ENCODE data around the gene ENPP7. TPM values are rescaled to one million over a fixed set of nuclear protein-coding genes. Genes with fewer than 3 reads are reported as not detected.

The ENPP7 gene
- total RNA-seq, 1 experiment from 2014 or later = not detected

DNA sequence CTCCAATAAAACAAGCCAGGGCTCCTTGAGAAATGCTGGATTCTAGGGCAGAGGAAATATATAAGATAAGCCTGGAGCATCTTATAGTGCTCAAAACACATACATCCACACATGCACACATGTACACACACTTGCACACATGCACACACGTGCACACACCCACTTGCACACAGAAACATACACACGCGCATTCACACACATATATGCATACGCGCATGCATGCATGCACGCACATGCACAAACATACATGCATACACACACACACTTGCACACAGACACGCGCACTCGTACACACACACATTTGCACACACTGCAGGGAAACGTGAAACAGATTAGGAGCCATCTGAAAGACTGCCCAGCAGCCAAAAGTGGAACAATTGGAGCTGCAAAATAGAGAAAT is 8.0 kb upstream of the ENPP7 start (continued):
- TF ChIP-seq YY1 (IDR thresholded peaks at IDR 0.05; ENCODE audit: extremely low read depth, insufficient replicate concordance, low read depth, low read length) = no peak
- no peak for TF ChIP-seq RAD21 (IDR thresholded peaks at IDR 0.05; ENCODE audit: low read depth)
- TF ChIP-seq EZH2 (IDR thresholded peaks at IDR 0.05) = no peak
- no peak for TF ChIP-seq TCF7L2 (IDR thresholded peaks at IDR 0.05; ENCODE audit: borderline replicate concordance, extremely low read depth, insufficient read depth, insufficient read length)
- TF ChIP-seq, protein P1, sequence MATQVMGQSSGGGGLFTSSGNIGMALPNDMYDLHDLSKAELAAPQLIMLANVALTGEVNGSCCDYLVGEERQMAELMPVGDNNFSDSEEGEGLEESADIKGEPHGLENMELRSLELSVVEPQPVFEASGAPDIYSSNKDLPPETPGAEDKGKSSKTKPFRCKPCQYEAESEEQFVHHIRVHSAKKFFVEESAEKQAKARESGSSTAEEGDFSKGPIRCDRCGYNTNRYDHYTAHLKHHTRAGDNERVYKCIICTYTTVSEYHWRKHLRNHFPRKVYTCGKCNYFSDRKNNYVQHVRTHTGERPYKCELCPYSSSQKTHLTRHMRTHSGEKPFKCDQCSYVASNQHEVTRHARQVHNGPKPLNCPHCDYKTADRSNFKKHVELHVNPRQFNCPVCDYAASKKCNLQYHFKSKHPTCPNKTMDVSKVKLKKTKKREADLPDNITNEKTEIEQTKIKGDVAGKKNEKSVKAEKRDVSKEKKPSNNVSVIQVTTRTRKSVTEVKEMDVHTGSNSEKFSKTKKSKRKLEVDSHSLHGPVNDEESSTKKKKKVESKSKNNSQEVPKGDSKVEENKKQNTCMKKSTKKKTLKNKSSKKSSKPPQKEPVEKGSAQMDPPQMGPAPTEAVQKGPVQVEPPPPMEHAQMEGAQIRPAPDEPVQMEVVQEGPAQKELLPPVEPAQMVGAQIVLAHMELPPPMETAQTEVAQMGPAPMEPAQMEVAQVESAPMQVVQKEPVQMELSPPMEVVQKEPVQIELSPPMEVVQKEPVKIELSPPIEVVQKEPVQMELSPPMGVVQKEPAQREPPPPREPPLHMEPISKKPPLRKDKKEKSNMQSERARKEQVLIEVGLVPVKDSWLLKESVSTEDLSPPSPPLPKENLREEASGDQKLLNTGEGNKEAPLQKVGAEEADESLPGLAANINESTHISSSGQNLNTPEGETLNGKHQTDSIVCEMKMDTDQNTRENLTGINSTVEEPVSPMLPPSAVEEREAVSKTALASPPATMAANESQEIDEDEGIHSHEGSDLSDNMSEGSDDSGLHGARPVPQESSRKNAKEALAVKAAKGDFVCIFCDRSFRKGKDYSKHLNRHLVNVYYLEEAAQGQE (IDR thresholded peaks at IDR 0.05; ENCODE audit: low read depth) = no peak

DNA sequence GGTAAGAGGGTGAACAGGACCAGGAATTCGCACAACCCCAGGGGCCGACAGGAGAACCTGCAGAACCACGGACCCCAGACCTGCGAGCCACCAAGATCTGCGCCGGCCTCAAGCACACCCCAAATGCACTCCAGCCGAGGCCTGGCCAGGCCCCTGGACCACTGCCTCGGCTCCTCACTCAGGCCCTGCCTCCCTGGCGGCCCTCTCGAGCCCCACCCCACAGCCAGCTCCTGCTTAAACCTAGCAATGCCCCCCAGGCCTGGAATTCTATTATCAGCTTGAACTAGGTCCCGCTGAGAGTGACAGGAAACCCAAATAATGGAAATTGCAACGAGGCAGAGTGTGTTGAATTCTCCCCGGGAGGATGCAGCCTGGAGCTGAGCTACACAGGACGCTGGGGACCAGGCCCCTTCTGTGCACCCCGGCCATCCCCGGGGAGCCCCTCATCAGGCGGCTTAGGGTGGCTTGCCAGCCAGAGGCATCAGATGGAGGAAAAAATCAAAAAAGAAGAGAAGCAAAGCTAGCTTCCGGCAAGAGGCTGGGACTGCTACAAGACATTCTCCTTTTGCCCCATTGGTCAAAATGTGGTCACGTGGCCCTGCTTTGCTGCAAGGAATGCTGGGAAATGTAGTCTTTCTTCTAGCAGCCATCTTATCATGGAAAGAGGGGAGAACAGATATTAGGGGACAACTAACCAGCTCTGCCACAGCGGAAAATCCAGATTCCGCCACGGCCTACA is 2.4 kb upstream of the ENPP7 start:
- CTCF ChIA-PET = interaction anchor here (1.0 to 1.2 kb wide), 3 partner anchors 14 to 278 kb away, joined by 3 to 6 read pairs (median 4); no protein-coding TSS in a partner anchor

More for the DNA sequence above, 2.4 kb upstream of the ENPP7 start:
- peak overlapping the region; percentile 39 for H3K4me2 ChIP-seq (ENCODE audit: low read length)
- no peaks in the 10 kb centered on the region for H3K79me2 ChIP-seq (ENCODE audit: insufficient read depth, low read length)
- RAD21 ChIA-PET (ENCODE audit: low non-redundant PET in 1 of 2, low total read pairs in 2 of 2, uncharacterized antibody in 2 of 2, unreplicated experiment in 2 of 2) = no interaction called here
- POLR2A ChIA-PET = no interaction called here
- H4K20me1 ChIP-seq (ENCODE audit: insufficient read depth) = no peaks in the 10 kb centered on the region
- H2AFZ ChIP-seq (ENCODE audit: low read depth, low read length, poor library complexity, severe bottlenecking) = peak overlapping the region; percentile 87
- no TSS peak for BruUV-seq (replicated peaks)
- TF ChIP-seq ELF1 (IDR thresholded peaks at IDR 0.05; ENCODE audit: borderline replicate concordance, low read depth) (no peak), YY1 (IDR thresholded peaks at IDR 0.05; ENCODE audit: extremely low read depth, insufficient replicate concordance, low read depth, low read length) (peak; percentile 97)
- H3K9me3 ChIP-seq (ENCODE audit: control insufficient read depth in 1 of 2, insufficient read depth in 1 of 2, low read depth in 1 of 2, low read length in 2 of 2) = no peaks in the 10 kb centered on the region
- no peak overlapping the region for H3K27ac ChIP-seq (ENCODE audit: low read depth, low read length)
- H3K36me3 ChIP-seq (ENCODE audit: control insufficient read depth in 1 of 2, insufficient read depth in 2 of 2, low read length in 2 of 2) = no peaks in the 10 kb centered on the region
- no peak overlapping the region for H3K9ac ChIP-seq (ENCODE audit: low read length)
- DNase-seq (ENCODE audit: low read depth, low spot score) = peak; percentile 88
- H3K4me3 ChIP-seq (replicated peaks in 1 of 2; ENCODE audit: low read depth in 1 of 2, low read length in 2 of 2) = no peak overlapping the region
- no peaks in the 10 kb centered on the region for H3K9me2 ChIP-seq (ENCODE audit: insufficient read depth)
- H3K27me3 ChIP-seq (ENCODE audit: insufficient read depth, low read length) = no peaks in the 10 kb centered on the region
- ATAC-seq = peak; percentile 87
- intact Hi-C loops (cut with micrococcal nuclease) = no loop called here
- H3K4me1 ChIP-seq (ENCODE audit: control insufficient read depth in 1 of 2, insufficient read depth in 2 of 2, low read length in 2 of 2) = peaks cover 0 to 10% of the 10 kb centered on the region in 2 experiments; a peak in 1 of 4 replicates
